Effector CD4-positive, alpha-beta T cell (primary cell): Measurements from ENCODE around the gene TLR1.
A peak's percentile ranks its signal among the peaks of the same experiment; 100 is the strongest.
"Not testable (repeated sequence)": the region's sequence is repeated elsewhere in the genome, so short reads cannot be mapped to it uniquely, and the experiment has no call there.

Experiments
- DNase-seq: peaks from one replicate; pipeline ENCODE4 v3.0.0-alpha.2; 2020
- total RNA-seq: gene quantifications from one replicate; lab custom pipeline; 2026; lab: John Stamatoyannopoulos, UW

TLR1 gene
- total RNA-seq, result 29.1 reads per million, percentile 55 among the genes with 10 or more reads in this experiment

- DNase-seq, result no peak
Observed at GRCh38 chr4:38804654-38805295, at the start of gene TLR1. TSS of gene TLR1 (minus strand) at chr4:38804791. CDS start at chr4:38798831, 5,960 bp downstream.

- no peak for DNase-seq
Observed at GRCh38 chr4:38846015-38846414, 41.4 kb upstream of the TLR1 start.

DNA sequence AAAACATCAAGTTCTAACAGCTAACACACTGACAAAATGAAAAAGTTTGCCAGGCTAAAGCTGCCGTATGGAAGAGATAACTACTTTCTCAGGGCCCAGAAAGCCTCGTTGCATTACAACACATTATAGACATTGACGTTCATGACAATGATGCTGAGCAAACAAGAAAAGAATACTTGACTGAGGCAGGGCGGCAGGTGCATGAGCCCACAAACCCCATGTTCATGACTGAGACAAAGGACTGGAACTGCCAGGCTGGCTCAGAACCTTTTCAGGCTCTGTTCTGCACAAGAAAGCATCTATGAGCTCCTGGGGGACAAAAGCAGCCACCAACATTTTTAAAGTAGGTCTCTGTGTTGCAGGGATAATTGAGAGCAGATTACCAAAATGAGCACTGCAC lies 38.4 kb upstream of the TLR1 start:
- DNase-seq, result no peak

- DNase-seq, result no peak
Observed at GRCh38 chr4:38837849-38838248, 33.3 kb upstream of the TLR1 start.

DNA sequence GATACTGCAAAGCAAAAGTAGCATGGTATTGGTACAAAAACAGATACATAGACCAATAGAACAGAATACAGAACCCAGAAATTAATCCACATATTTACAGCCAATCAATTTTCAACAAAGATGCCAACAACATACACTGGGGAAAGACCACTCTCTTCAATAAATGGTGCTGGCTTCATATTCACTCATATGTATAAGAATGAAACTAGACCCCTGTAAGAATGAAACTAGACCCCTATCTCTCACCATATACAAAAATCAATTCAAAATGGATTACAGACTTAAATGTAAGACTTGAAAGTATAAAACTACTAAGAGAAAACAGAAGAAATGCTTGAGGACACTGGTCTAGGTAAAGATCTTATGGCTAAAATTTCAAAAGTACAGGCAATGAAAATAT lies 32.7 kb upstream of the TLR1 start:
- DNase-seq, result no peak

GRCh38 chr4:38834570-38834969 lies 30.0 kb upstream of the TLR1 start:
- DNase-seq, result no peak

- no peak for DNase-seq
Observed at GRCh38 chr4:38832624-38833528, 28.3 kb upstream of the TLR1 start.

GRCh38 chr4:38832206-38832605 lies 27.6 kb upstream of the TLR1 start:
- DNase-seq, result no peak

- no peak for DNase-seq
Observed at GRCh38 chr4:38831653-38832052, 27.1 kb upstream of the TLR1 start.

- no peak for DNase-seq
Observed at GRCh38 chr4:38829237-38829636, 24.6 kb upstream of the TLR1 start.

DNA sequence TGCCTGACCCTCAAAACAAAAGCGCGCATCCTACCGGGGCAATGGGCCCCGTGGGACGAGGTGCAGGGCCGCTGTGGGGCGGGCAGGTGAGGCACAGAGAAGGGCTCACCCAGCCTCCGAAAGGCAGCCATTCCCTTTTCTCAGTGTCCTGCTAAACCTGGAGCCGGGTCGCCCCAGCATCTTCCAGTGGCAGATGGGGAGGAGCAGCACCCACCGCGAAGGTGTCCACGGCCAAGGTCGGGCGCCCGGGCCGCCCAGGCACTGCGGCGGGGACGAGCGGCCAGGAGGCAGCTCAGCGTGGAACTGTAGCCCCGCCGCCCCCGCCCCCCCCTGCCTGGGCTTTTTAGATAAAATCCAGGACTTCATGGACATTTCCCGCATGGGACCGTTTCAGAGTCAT lies 19.2 kb upstream of the TLR1 start:
- no peak for DNase-seq

DNA sequence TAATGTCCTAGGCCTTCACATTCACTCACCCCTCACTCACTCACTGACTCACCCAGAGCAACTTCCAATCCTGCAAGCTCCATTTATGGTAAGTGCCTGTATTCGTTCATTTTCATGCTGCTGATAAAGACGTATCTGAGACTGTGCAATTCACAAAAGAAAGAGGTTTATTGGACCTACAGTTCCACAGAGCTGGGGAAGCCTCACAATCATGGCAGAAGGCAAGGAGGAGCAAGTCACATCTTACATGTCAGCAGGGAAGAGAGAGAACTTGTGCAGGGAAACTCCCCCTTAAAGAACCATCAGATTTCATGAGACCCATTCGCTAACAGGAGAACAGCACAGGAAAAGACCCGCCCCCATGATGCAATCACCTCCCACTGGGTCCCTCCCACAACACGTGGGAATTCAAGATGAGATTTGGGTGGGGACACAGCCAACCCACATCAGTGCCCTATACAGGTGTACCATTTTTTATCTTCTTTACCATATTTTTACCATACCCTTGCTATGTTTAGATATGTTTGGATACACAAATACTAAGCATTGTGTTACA lies 18.2 kb upstream of the TLR1 start:
- no peak for DNase-seq

DNA sequence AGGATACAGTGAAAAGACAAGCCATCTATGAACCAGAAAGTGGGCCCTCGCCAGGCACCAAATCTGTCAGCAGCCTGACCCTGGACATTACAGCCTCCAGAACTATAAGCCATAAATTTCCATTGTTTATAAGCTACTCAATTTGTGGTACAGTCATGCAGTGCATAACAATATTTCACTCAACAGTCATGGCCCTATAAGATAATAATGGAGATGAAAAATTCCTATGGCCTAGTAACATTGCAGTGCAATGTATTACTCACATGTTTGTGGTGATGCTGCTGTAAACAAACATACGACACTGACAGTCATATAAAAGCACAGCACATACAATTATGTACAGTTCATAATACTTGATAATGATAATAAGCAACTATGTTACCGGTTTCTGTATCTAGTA lies 17.1 kb upstream of the TLR1 start:
- DNase-seq, result no peak

- DNase-seq, result no peak
Observed at GRCh38 chr4:38820329-38821061, 15.9 kb upstream of the TLR1 start.

DNA sequence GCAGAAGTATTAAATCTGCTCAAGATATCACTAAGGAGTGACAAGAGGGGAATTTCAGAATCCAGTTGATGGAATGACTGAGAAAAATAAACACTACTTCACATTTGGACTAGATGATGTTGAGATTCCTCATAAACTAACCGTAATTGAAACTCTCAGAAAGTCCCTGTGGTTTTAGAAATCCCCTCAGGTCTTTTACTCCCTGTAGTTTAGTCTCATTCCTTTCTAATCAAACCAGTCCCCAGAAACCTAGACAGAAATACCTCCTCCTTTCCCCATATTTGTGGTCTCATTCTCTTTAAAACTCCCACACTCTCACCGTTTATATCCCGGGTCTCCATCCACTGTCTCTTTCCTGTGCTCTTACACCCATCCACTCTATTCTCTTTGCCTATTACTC lies 15.0 kb upstream of the TLR1 start:
- no peak for DNase-seq

DNA sequence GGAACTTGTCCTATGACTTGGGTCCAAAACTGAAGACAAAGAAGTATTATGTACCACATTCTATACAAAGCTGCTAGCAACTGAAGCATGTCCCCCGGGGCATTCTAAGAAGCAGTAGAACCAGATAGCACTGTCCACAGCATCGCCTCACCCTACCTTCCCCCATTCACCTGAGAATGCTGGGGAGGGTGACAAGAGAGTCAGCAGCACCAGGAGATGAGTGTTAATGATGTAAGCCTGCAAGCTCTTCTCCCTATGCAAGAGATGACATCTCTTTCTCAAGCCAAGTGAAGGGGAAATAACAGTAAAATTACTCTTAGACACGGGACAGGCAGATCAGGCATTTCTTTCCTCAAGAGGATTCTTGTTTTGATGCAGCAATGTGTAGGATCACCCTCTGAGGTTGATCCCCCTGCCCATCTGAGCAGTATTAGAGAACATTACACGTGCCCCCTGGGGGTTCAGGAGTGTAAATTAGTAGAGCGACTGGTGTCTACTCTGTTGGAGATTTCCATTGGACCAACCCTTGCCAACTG lies 13.9 kb upstream of the TLR1 start:
- DNase-seq, result no peak

GRCh38 chr4:38815885-38816782 lies 11.5 kb upstream of the TLR1 start:
- no peak for DNase-seq

GRCh38 chr4:38814386-38814785 lies 9.8 kb upstream of the TLR1 start:
- DNase-seq, result no peak

DNA sequence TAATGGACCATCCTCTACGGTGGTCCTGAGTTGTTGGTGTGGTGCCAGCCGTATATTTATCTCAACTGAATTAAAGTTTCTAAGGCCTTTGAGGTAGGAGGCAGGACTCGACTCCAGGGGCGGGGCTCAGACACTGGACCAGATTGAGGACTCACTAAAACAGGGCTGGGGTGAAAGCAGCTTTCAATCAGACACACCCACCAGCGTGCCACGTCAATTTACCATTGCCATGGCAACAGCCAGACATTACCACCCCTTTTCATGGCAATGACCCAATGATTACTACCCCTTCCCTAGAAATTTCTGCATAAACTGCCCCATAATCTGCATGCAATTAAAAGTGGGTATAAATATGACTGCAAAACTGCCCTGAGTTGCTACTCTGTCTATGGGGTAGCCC lies 6.7 kb upstream of the TLR1 start:
- DNase-seq, result no peak

GRCh38 chr4:38807462-38807861 lies 2.9 kb upstream of the TLR1 start:
- not testable (repeated sequence) for DNase-seq

- not testable (repeated sequence) for DNase-seq
Observed at GRCh38 chr4:38806251-38806650, 1.7 kb upstream of the TLR1 start.
